AG10803 (cell line): ENCODE results near the gene DNAJC1.
"Not testable (repeated sequence)": the region's sequence is repeated elsewhere in the genome, so short reads cannot be mapped to it uniquely, and the experiment has no call there.

Experiments
- DNase-seq: peaks from one replicate; pipeline ENCODE4 v3.0.0; 2010; ENCODE audit warnings: low read depth
- H3K4me3 ChIP-seq: 2 replicates; pipeline ENCODE4 v1.5.1; 2011; ENCODE audit warnings: mild to moderate bottlenecking, low read length, control low read depth
- CTCF ChIP-seq: conservative IDR thresholded peaks from 2 replicates; pipeline ENCODE4 v1.5.1; 2011; ENCODE audit warnings: mild to moderate bottlenecking, low read length, control low read depth, inconsistent platforms

DNAJC1 gene

GRCh38 chr10:21843645-21844044, 159.9 kb downstream of the DNAJC1 start:
- DNase-seq, result no peak
- no peak overlapping the region for H3K4me3 ChIP-seq
- no peak for TF ChIP-seq CTCF

GRCh38 chr10:21841273-21841672, 162.3 kb downstream of the DNAJC1 start:
- not testable (repeated sequence) for DNase-seq, H3K4me3 ChIP-seq

GRCh38 chr10:21837487-21837886, 166.0 kb downstream of the DNAJC1 start:
- H3K4me3 ChIP-seq, result not testable (repeated sequence)

GRCh38 chr10:21834574-21834973, 169.0 kb downstream of the DNAJC1 start:
- H3K4me3 ChIP-seq, DNase-seq: not testable (repeated sequence)

More at GRCh38 chr10:21837487-21837886, 166.0 kb downstream of the DNAJC1 start:
- DNase-seq, result not testable (repeated sequence)

GRCh38 chr10:21832821-21833130, 170.8 kb downstream of the DNAJC1 start:
- DNase-seq, result no peak
- no peak overlapping the region for H3K4me3 ChIP-seq
- no peak for TF ChIP-seq CTCF

GRCh38 chr10:21831986-21832820, 171.3 kb downstream of the DNAJC1 start:
- H3K4me3 ChIP-seq, result no peak overlapping the region
- peak; percentile 60 for DNase-seq
- no peak for TF ChIP-seq CTCF

GRCh38 chr10:21830037-21830436, 173.5 kb downstream of the DNAJC1 start:
- no peak overlapping the region for H3K4me3 ChIP-seq

GRCh38 chr10:21827308-21827707, 176.2 kb downstream of the DNAJC1 start:
- DNase-seq, result no peak
- H3K4me3 ChIP-seq, result no peak overlapping the region
- no peak for TF ChIP-seq CTCF

More at GRCh38 chr10:21830037-21830436, 173.5 kb downstream of the DNAJC1 start:
- TF ChIP-seq CTCF, result no peak
- DNase-seq, result no peak

- DNase-seq, result no peak
- no peak overlapping the region for H3K4me3 ChIP-seq
- TF ChIP-seq CTCF, result no peak
Observed at GRCh38 chr10:21826725-21827124, 176.8 kb downstream of the DNAJC1 start.
